NCI-H82 (cell line): ENCODE results near the gene SYNPO.
A peak's percentile ranks its signal among the peaks of the same experiment; 100 is the strongest.

Source experiments
- DNase-seq: peaks from one replicate; lab custom pipeline; 2025; lab: John Stamatoyannopoulos, UW

Gene SYNPO

GRCh38 chr5:150642567-150642927, 2.1 kb downstream of the SYNPO start:
- DNase-seq, result no peak

GRCh38 chr5:150642991-150643710, 2.7 kb downstream of the SYNPO start:
- no peak for DNase-seq

- DNase-seq, result no peak
Measured at GRCh38 chr5:150644058-150644457, 3.6 kb downstream of the SYNPO start.

GRCh38 chr5:150644514-150644913, 4.1 kb downstream of the SYNPO start:
- peak; percentile 25 for DNase-seq

- DNase-seq, result peak; percentile 46
Measured at GRCh38 chr5:150645070-150645700, 4.7 kb downstream of the SYNPO start.

- no peak for DNase-seq
Measured at GRCh38 chr5:150647275-150648251, 7.1 kb downstream of the SYNPO start.

GRCh38 chr5:150648294-150649107, 8.0 kb downstream of the SYNPO start:
- DNase-seq, result no peak

GRCh38 chr5:150649108-150650020, 8.9 kb downstream of the SYNPO start:
- DNase-seq, result no peak

DNA sequence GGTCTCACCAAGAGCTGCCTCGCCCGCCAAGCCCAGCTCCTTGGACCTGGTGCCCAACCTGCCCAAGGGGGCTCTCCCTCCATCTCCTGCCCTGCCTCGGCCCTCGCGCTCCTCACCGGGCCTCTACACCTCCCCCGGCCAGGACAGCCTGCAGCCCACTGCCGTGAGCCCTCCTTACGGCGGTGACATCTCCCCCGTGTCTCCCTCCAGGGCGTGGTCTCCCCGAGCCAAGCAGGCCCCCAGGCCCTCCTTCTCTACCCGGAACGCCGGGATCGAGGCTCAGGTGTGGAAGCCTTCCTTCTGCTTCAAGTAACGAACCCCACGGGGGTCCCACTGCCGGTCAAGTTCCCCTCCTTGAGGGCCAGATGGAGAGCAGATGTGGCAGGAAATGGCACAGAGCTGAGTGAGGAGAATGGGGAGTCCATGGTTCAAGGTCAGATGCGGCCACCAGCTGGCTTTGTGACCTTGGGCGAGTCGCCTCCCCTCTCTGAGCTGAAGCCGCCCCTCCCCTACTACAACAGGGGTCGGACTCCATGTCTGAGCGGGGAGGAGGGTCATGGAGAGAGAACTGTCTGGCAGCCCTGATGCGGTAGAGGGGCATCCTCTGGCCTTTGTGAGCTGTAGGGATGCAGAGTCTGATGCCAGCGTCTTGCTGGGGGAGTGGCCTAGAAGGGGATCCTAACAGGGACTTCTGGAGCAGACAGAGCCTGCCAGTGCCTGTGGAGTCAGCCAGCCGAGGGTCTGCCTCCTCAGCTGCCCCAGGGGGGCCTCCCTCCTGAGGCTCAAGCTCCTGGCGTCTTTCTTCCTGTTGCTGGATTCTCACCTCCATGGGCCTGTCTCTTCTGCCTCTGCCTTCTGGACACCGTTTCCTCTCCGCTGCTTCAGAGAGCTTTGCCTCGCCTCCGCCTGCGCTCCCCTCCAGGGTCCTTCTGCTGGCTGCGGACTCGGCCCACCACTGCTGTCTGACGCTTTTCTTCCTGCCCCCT, 9.9 kb downstream of the SYNPO start:
- DNase-seq, result no peak

DNA sequence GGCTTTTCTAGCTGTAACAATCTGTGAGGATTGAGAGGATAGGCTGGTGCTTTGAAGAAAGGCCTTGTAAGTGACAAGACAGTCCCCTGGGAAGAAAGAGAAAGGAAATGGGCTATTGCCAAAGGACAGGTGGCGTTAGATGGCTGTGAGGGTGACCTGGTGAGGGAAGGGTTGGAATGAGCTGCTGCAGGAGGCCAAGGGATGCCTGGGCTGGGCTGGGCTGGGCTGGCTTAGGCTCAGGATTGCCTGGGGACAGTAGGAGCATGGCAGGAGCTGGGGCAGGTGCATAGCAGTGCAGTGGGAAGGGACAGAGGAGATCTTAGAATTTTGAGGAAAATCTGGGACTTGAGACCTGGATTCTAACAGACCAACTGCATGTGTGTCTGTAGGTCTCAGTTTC, 10.9 kb downstream of the SYNPO start:
- DNase-seq, result no peak

DNA sequence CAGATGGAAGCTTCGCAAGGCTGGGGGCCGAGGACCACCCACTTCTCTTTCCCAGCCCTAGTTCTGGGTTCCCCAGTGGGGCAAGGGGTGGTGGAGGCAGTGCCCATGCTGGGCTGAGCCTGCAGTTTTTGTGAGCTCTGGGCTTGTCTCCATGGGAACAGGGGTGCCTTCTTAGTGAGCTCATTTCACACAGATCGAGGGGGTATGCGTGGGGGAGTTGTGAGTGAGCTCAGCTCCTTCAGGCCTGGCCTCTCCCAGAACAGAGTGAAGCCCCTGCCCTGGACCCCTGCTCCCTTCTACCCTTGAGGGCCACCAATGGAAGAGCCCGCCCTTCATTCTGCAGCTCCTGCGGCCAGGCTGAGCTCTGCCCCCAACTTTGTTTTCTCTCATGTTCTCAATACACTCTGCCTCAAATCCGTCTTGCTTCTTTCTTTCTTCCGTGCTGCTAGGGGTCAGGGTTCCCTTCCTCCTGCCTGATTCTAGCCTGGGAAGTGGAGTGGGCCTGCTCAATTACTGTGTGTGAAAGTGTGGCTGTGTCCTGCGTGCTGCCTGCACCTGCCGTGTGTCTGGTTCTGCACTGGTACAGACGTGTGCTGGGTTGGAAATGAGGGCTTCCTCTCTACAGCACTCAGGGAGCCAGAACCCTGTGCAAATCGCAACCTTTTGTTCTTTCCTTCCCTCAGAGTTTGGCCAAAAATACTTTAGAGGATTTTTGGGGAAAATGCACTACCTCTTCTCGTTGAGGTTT, 11.6 kb downstream of the SYNPO start:
- DNase-seq, result no peak

- DNase-seq, result no peak
Measured at GRCh38 chr5:150653145-150653761, 12.8 kb downstream of the SYNPO start.

DNA sequence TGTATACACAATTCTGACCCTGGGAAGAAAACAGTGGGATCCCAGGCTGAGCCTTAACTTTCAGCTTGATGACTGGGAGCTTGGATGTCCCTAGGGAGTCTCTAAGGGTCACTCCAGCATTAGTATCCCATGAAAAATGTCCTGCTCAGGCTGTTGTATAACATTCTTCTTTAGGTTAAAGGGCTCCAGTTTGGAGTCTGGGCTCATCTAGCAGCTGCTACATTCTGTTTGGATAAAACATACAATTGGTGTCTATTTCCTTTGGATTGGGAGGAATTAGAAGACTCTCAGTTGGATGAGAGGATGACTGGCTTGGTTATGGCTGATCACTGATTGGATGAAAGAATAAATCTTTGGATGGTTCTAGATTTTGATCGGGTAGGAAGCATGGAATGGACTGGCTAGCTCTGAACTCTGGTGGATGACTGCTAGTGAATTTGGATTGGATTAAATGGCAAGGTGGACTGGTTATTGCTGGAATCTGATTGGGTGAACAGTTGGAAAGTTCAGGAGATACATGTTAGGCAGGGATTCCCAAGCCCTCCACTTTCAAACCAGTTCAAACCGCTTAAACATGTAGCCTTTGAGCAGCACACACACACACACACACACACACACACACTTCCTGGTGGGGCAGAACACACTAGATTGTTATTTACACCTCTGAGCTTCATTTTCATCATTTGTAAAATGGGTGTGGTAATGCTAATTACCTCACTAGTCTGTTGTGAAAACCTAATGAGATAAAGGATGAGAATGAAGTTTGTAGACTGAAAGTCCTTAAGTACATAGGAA, 13.5 kb downstream of the SYNPO start:
- DNase-seq, result no peak

DNA sequence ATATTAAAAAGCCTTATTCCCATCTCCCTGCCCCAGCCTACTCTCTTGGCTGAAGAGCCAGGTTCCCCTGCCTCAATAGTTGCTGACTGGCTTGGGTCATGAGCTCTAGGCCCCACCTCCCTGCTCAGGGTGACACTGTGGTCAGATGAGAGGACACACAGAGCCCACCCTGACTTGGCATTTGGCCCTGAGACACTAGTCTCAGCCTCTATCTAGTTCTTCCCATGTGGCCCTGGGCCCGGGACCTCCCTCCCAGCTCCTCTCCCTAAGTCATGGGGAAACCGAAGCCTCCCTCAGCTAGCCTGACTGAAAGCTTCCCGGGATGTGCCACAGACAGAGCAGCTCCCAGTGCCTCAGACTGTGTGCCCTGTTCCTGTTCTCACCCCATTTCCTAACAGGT, 14.8 kb downstream of the SYNPO start:
- no peak for DNase-seq

- peak; percentile 80 for DNase-seq
Measured at GRCh38 chr5:150656191-150657132, 16.0 kb downstream of the SYNPO start.

GRCh38 chr5:150658121-150658520, 17.7 kb downstream of the SYNPO start:
- DNase-seq, result no peak
